ENCODE data around the gene BUB3.

- TF ChIP-seq CTCF (conservative IDR thresholded peaks at IDR 0.05; ENCODE audit: low read depth, low read length) (no peak), SMC3 (IDR thresholded peaks at IDR 0.05; ENCODE audit: low read depth, low read length) (no peak), MAFK (IDR thresholded peaks at IDR 0.05; ENCODE audit: low read depth, low read length) (no peak)
Observed at GRCh38 chr10:123143825-123144168, 10.4 kb upstream of the BUB3 start.

All from IMR-90 (cell line).